ENCODE results near the gene NSG2.

- TF ChIP-seq CTCF (IDR thresholded peaks at IDR 0.05; ENCODE audit: insufficient read depth, low read length) (no peak), POLR2AphosphoS5 (IDR thresholded peaks at IDR 0.05; ENCODE audit: low read depth) (no peak), GABPA (IDR thresholded peaks at IDR 0.05; ENCODE audit: low read depth) (no peak), SPI1 (IDR thresholded peaks at IDR 0.05; ENCODE audit: borderline replicate concordance, low read depth) (no peak)
These were observed 35.1 kb upstream of the NSG2 start for GRCh38 chr5:174010365-174010764.

Measured in HL-60 (cell line).